Kidney epithelial cell (primary cell): ENCODE measurements around the gene RNF103. TPM values are rescaled to one million over a fixed set of nuclear protein-coding genes. Genes with fewer than 3 reads are reported as not detected.

Experiments
- DNase-seq: peaks from one replicate; pipeline ENCODE4 v3.0.0-alpha.2; 2010; ENCODE audit warnings: low read depth
- H3K27me3 ChIP-seq: 2 replicates; pipeline ENCODE4 v1.6.0; 2011; ENCODE audit warnings: low read length; ENCODE audit not compliant: control insufficient read depth, insufficient read depth
- H3K36me3 ChIP-seq: 2 replicates; pipeline ENCODE4 v1.5.1; 2011; ENCODE audit warnings: low read length; ENCODE audit not compliant: control insufficient read depth, insufficient read depth
- H3K4me3 ChIP-seq: 2 replicates; pipeline ENCODE4 v1.5.1; 2011; ENCODE audit warnings: low read depth, mild to moderate bottlenecking, control low read depth, low read length
- total RNA-seq: library from RNA; depleted of rRNA; stranded (reverse); fragments of >200 nt; gene quantifications from 2 replicates; pipeline ENCODE4 v1.2.3, GENCODE V29; 2015
- TF ChIP-seq, protein P1 (sequence below): IDR thresholded peaks from 2 replicates; pipeline ENCODE4 v1.5.1; 2011; ENCODE audit warnings: mild to moderate bottlenecking, moderate library complexity, low read length, control low read depth, inconsistent platforms; ENCODE audit not compliant: insufficient read depth, poor library complexity, severe bottlenecking

RNF103 gene
- total RNA-seq, 1 donor from 2014 or later, result 20.6 TPM

DNA sequence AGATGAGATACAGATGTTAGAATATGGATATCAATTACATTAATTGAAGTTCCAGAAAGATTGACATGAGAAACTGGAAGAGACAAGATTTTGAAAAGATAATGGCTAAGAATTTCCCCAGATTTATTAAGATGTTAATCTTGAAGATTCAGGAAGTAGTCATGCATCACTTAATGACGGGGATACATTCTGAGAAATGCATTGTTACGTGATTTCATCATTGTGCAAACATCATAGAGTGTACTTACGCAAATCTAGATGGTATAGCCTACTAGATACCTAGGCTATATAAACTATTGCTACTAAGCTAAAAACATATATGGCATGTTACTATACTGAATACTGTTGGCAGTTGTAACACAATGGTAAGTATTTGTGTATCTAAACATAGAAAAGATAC, 53.6 kb downstream of the RNF103 start:
- Histone ChIP-seq H3K4me3 (no peak overlapping the region), H3K27me3 (no peaks in the 10 kb centered on the region), H3K36me3 (no peaks in the 10 kb centered on the region)
- TF ChIP-seq, protein P1, sequence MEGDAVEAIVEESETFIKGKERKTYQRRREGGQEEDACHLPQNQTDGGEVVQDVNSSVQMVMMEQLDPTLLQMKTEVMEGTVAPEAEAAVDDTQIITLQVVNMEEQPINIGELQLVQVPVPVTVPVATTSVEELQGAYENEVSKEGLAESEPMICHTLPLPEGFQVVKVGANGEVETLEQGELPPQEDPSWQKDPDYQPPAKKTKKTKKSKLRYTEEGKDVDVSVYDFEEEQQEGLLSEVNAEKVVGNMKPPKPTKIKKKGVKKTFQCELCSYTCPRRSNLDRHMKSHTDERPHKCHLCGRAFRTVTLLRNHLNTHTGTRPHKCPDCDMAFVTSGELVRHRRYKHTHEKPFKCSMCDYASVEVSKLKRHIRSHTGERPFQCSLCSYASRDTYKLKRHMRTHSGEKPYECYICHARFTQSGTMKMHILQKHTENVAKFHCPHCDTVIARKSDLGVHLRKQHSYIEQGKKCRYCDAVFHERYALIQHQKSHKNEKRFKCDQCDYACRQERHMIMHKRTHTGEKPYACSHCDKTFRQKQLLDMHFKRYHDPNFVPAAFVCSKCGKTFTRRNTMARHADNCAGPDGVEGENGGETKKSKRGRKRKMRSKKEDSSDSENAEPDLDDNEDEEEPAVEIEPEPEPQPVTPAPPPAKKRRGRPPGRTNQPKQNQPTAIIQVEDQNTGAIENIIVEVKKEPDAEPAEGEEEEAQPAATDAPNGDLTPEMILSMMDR, result no peak
- DNase-seq, result no peak

GRCh38 chr2:86566821-86567190, 56.9 kb downstream of the RNF103 start:
- H3K4me3 ChIP-seq, result no peak overlapping the region
- no peak for DNase-seq
- TF ChIP-seq, protein P1, result no peak

DNA sequence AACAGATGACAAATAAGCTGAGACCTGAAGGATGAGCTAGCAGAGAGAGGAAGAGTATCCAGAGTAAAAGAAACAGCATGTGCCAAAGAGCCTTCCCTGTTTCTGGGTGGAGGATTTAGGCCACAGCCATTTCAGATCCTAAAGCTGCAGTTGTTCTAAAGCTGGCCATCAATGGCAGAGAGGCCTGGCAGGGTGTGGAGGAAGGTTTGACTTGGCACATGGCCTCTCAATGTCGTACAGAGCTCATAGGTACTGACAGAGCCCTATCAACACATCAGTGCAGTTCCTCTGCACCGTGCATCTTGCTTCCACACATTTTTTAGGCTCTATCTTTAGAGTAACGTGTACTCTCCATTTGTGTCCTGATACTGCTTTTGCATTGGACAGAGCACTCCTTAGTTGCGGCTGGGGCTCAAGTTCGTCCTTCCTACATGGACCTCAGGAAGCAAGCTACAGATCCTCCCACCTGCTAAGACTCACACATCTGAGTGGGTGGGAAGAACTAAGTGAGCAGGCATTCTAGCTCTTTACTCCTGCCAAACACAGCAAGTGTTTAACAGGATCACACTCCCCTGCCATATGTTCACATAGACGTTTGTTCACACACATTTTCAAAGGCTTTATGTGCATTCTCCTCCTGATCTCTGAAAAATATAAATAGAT, 57.4 kb downstream of the RNF103 start:
- TF ChIP-seq, protein P1, result no peak
- H3K36me3 ChIP-seq, result no peaks in the 10 kb centered on the region
- H3K4me3 ChIP-seq, result no peak overlapping the region
- no peaks in the 10 kb centered on the region for H3K27me3 ChIP-seq
- no peak for DNase-seq

More at GRCh38 chr2:86566821-86567190, 56.9 kb downstream of the RNF103 start:
- Histone ChIP-seq H3K27me3 (no peaks in the 10 kb centered on the region), H3K36me3 (no peaks in the 10 kb centered on the region)

DNA sequence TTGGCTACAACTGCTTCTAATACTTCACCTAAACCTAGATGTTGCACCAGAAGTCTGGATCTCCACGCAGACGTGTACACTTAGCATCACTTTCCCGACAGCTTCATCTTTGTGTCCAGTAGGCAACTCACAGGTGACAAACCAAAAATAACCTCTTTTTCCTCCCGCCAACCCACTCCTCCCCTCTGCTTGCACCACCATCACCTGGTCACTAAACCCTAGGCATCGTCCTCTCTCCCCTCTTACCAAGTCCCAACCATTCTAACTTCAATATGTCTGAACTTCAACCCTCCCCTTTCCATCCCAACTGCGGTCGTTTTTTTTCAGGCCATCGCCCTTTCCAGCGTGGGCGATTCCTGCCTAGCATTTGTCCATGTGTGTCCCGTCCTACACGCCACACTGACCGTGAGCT, 60.0 kb downstream of the RNF103 start:
- Histone ChIP-seq H3K4me3 (no peak overlapping the region), H3K36me3 (no peaks in the 10 kb centered on the region), H3K27me3 (no peaks in the 10 kb centered on the region)
- TF ChIP-seq, protein P1, result no peak
- DNase-seq, result no peak

DNA sequence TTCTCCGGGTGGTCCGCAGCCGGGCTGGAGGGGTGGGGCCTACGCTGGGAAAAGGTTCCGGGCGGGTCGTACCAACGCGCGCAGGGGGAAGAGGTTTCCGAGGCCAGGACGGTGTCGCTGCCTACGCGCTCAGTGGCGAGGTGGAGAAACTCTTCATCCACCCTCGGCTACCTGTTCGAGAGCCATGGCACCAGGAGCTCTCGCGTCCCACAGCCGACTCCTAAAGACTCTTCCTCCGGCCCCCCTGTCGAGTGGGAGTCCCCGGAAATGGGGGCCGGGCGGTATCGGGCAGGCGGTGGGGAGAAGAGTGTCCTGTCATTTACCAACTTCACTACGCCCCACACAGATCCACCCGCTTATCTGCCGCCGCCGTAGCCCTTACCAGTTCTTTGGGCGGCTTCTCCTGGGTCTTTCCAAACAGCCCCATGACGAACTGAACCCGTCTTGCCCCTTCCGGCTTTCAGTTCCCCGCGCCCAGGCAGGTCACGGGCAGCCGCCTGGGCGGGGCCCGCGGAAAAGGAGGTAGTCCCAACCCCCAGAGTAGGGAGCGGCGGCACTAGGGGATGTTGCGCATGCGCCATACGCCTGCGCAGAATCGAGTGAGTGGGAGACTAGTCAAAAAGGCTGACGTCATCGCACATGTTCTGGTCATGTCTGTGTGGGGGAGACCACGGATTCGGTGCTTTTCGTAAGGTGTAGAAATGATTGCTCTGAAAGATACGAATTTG, 60.6 kb downstream of the RNF103 start, which contains the start of gene CHMP3:
Gene CHMP3 (minus strand): TSS at position 522 of the 728 bp plus-strand sequence. CDS start 95 bp downstream, at position 427.
- TF ChIP-seq, protein P1, result no peak
- peak within 1 kb of the TSS; percentile 97 for H3K4me3 ChIP-seq
- no peaks in the 10 kb centered on the region for H3K36me3 ChIP-seq
- DNase-seq, result peak; percentile 85
- H3K27me3 ChIP-seq, result no peaks in the 10 kb centered on the region
